Activated CD4-positive, alpha-beta memory T cell treated with anti-CD3 and anti-CD28 coated beads for 36 hours (primary cell): Measurements from ENCODE around the gene LRRFIP1. TPM values are rescaled to one million over a fixed set of nuclear protein-coding genes. Genes with fewer than 3 reads are reported as not detected.

Experiments used
- CTCF ChIA-PET: fragments of 350-600 bp; sonication (Branson Sonifier 250); formaldehyde crosslinking; loops from one replicate; lab custom pipeline; 2021; ENCODE audit warnings: antibody characterized with exemption, inconsistent platforms; lab: Charles Lee
- POLR2A ChIA-PET: fragments of 350-600 bp; sonication (Branson Sonifier 250); formaldehyde crosslinking; loops from one replicate; lab custom pipeline; 2021; ENCODE audit warnings: antibody characterized with exemption; lab: Charles Lee
- DNase-seq: peaks from one replicate; pipeline ENCODE4 v3.0.0-alpha.2; 2020
- H3K27ac Mint-ChIP-seq: one replicate; pipeline ENCODE4 v1.8.0; 2021; ENCODE audit warnings: mixed read lengths
- H3K27me3 Mint-ChIP-seq: one replicate; pipeline ENCODE4 v1.8.0; 2021; ENCODE audit warnings: mixed read lengths
- H3K36me3 Mint-ChIP-seq: one replicate; pipeline ENCODE4 v1.8.0; 2021; ENCODE audit warnings: mixed read lengths
- H3K4me1 Mint-ChIP-seq: one replicate; pipeline ENCODE4 v1.8.0; 2021; ENCODE audit warnings: low read depth, mixed read lengths
- H3K4me3 Mint-ChIP-seq: one replicate; pipeline ENCODE4 v1.8.0; 2021; ENCODE audit warnings: mild to moderate bottlenecking, mixed read lengths
- H3K9me3 Mint-ChIP-seq: one replicate; pipeline ENCODE4 v1.8.0; 2021; ENCODE audit warnings: mixed read lengths
- intact Hi-C: fragments of 100-400 bp; cut with micrococcal nuclease; formaldehyde crosslinking; loops from one replicate; pipeline ENCODE4 v1.15.1; 2023
- total RNA-seq, 2 experiments: library from RNA; stranded (reverse); gene quantifications; one replicate each; pipeline ENCODE4 v1.2.3, GENCODE V29; 2021

The LRRFIP1 gene
- total RNA-seq, 2 experiments from 2014 or later, result 238 to 240 TPM

DNA sequence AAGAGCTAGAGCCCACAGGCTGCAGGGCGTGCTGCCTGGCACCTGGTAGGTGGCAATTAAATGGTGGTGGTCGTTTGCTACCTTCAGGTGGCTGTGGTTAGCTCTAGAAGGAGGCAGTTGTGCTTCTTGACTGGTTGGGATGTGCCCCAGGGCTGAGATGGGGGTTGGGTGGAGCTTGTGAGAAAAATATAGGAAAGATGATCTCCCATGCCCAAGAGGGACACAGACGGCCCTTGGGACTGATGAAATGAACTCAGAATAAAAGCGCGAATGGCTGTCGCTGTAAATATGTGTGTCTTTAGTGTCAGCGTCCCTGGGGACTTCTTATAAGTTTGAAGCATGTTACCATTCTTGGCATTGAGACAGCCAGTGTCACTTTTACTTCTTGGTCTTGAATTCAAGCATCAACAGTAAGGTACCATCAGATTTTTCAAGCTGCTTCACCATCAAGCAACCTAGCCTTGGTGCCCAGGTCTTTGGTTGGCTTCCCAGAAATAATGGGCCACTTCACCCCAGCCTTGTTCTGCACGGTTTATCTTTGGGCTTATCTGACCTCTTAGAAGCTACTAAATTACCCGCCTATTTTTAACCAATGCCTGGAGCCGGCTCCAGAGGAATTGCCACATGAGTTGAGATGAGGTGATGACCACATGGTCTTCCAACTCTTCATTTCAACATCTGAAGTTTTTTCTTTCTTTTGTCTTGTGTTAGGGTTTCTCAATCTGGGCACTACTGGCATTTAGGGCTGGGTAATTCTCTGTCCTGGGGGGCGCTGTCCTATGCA is 11.9 kb downstream of the LRRFIP1 start:
- Mint-ChIP-seq H3K4me3 (no peak overlapping the region), H3K27me3 (no peaks in the 10 kb centered on the region), H3K4me1 (peaks cover 5% of the 10 kb centered on the region), H3K9me3 (peaks cover 7% of the 10 kb centered on the region), H3K36me3 (no peaks in the 10 kb centered on the region), H3K27ac (no peak overlapping the region)
- no peak for DNase-seq
- intact Hi-C loops, result no loop called here
- ChIA-PET CTCF (no interaction called here), POLR2A (no interaction called here)

GRCh38 chr2:237639836-237640220 is 12.4 kb downstream of the LRRFIP1 start:
- Mint-ChIP-seq H3K27ac (no peak overlapping the region), H3K4me1 (peaks cover 5% of the 10 kb centered on the region), H3K4me3 (no peak overlapping the region), H3K36me3 (no peaks in the 10 kb centered on the region), H3K27me3 (no peaks in the 10 kb centered on the region), H3K9me3 (peaks cover 2% of the 10 kb centered on the region)
- ChIA-PET POLR2A (no interaction called here), CTCF (no interaction called here)
- DNase-seq, result no peak
- intact Hi-C loops, result no loop called here

- Mint-ChIP-seq H3K4me3 (no peak overlapping the region), H3K27ac (no peak overlapping the region), H3K27me3 (no peaks in the 10 kb centered on the region), H3K4me1 (peaks cover 5% of the 10 kb centered on the region), H3K36me3 (no peaks in the 10 kb centered on the region), H3K9me3 (no peaks in the 10 kb centered on the region)
- ChIA-PET CTCF (no interaction called here), POLR2A (no interaction called here)
- intact Hi-C loops, result no loop called here
- DNase-seq, result no peak
Observed at GRCh38 chr2:237640493-237640998, 13.2 kb downstream of the LRRFIP1 start.

DNA sequence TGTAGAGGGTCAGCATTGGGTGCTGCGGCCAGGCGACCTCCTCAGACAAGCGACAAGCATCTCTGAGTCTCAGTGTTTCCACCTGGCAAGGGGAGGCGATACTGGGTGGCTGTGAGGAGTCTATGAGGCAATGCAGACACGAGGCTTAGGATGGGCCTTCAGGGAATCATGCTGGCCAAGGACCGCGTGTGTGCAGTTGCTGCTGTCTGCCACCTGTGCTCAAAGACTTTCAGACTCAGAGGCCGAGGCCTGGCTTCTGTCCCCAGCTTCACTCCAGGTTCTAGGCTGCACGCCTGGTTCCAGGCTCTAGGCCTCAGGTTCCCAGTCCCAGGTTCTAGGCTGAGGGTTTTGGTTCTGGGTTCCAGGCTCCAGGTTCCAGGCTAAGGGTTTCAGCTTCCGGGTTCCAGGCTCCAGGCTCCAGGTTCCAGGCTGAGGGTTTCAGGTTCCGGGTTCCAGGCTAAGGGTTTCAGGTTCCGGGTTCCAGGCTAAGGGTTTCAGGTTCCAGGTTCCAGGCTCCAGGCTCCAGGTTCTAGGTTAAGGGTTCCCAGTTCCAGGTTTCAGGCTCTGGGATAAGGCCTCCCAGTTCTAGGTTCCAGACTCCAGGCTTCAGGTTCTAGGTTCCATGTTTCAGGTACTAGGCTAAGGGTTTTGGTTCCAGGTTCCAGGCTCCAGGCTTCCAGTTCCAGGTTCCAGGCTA is 14.8 kb downstream of the LRRFIP1 start:
- Mint-ChIP-seq H3K4me3 (no peak overlapping the region), H3K27me3 (no peaks in the 10 kb centered on the region), H3K4me1 (no peaks in the 10 kb centered on the region), H3K27ac (no peak overlapping the region), H3K9me3 (no peaks in the 10 kb centered on the region), H3K36me3 (no peaks in the 10 kb centered on the region)
- intact Hi-C loops, result no loop called here
- no peak for DNase-seq
- POLR2A ChIA-PET, result no interaction called here
- CTCF ChIA-PET, result no interaction called here

DNA sequence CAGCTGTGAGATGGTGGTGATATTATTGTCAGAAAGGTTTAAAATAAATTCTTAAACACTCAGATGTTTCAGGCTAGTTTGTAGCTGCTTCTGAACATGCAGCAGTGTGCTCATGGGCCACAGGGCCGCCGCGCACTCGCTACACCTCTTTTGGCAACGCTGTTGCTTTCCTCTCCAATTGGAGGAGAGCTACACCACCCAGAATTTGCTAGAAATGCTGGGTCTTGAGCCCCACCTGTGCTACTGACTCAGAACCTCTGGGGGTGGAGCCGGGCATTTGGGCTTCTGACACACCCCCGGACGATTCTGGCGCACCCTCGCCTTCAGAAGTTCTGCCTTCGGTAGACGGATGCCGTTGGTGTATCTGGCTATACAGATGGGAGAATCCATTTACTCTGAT is 15.7 kb downstream of the LRRFIP1 start:
- CTCF ChIA-PET, result no interaction called here
- Mint-ChIP-seq H3K4me1 (no peaks in the 10 kb centered on the region), H3K9me3 (no peaks in the 10 kb centered on the region), H3K4me3 (no peak overlapping the region), H3K36me3 (no peaks in the 10 kb centered on the region), H3K27ac (no peak overlapping the region), H3K27me3 (no peaks in the 10 kb centered on the region)
- POLR2A ChIA-PET, result no interaction called here
- no peak for DNase-seq
- intact Hi-C loops, result no loop called here

GRCh38 chr2:237643582-237644380 is 16.4 kb downstream of the LRRFIP1 start:
- CTCF ChIA-PET, result no interaction called here
- H3K4me1 Mint-ChIP-seq, result no peaks in the 10 kb centered on the region
- H3K4me3 Mint-ChIP-seq, result no peak overlapping the region
- H3K27ac Mint-ChIP-seq, result no peak overlapping the region
- H3K9me3 Mint-ChIP-seq, result no peaks in the 10 kb centered on the region
- no peaks in the 10 kb centered on the region for H3K27me3 Mint-ChIP-seq
- no peaks in the 10 kb centered on the region for H3K36me3 Mint-ChIP-seq
- no peak for DNase-seq
- intact Hi-C loops, result no loop called here
- POLR2A ChIA-PET, result no interaction called here

DNA sequence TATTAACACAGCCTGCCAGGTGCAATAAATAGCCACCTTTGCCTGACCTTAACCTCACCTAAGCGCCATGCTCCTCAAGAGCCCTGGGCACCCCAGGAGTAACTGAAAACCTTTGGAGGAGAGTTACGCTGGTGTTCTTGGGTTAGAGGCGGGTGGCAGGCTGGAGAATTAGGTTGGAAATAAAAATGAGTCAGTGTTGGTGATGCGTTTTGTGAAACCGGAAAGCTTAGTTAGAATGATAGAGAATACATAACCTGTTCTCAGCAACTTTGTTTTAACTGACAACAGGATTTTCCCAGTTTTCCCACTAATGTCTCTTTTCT is 17.0 kb downstream of the LRRFIP1 start:
- DNase-seq, result no peak
- no peaks in the 10 kb centered on the region for H3K4me1 Mint-ChIP-seq
- H3K27ac Mint-ChIP-seq, result no peak overlapping the region
- no peaks in the 10 kb centered on the region for H3K27me3 Mint-ChIP-seq
- H3K4me3 Mint-ChIP-seq, result no peak overlapping the region
- CTCF ChIA-PET, result no interaction called here
- H3K9me3 Mint-ChIP-seq, result no peaks in the 10 kb centered on the region
- POLR2A ChIA-PET, result no interaction called here
- intact Hi-C loops, result no loop called here
- H3K36me3 Mint-ChIP-seq, result no peaks in the 10 kb centered on the region

GRCh38 chr2:237645261-237645660 is 17.9 kb downstream of the LRRFIP1 start:
- H3K36me3 Mint-ChIP-seq, result no peaks in the 10 kb centered on the region
- no peak for DNase-seq
- CTCF ChIA-PET, result no interaction called here
- H3K9me3 Mint-ChIP-seq, result no peaks in the 10 kb centered on the region
- no peaks in the 10 kb centered on the region for H3K4me1 Mint-ChIP-seq
- H3K27ac Mint-ChIP-seq, result no peak overlapping the region
- peaks cover 5% of the 10 kb centered on the region for H3K27me3 Mint-ChIP-seq
- H3K4me3 Mint-ChIP-seq, result no peak overlapping the region
- intact Hi-C loops, result no loop called here
- POLR2A ChIA-PET, result no interaction called here

DNA sequence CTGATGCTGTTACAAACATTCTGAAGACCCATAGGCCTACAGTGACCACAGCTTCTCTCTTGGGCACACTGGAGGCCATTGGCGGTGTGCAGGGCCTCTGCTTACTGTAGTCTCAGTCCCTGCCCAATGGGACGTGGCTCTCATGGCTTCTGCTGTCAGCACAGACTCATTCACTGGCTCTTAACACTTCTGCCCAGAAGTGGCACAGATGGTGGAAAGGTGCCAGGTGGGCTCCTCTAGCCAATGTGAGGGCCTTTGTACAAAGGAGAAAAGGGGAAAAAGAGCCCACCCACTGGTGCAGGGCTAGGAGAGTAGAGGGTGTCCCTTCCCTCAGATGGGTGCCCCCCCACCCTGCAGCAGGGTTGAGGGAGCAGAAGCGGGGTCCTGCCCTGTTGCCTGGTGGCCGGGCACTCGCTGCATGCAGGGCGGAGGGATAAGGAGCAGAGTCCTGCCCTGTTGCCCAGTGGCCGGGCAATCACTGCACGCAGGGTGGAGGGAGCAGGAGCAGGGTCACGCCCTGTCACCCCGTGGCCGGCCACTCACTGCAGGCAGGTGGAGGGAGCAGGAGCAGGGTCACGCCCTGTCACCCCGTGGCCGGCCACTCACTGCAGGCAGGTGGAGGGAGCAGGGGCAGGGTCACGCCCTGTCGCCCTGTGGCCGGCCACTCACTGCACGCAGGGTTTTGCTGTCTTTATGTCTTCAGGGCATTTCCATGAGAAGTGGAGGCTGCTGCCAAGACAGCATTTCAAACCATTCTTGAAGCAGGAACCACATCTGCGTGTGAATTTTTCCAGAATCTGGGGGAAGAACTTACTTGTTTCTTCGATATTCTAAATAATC is 20.0 kb downstream of the LRRFIP1 start:
- peaks cover 11% of the 10 kb centered on the region for H3K27me3 Mint-ChIP-seq
- CTCF ChIA-PET, result interaction anchor here (1.1 kb wide), 1 partner anchor 24 kb away, joined by 3 read pairs; no protein-coding TSS in a partner anchor

DNA sequence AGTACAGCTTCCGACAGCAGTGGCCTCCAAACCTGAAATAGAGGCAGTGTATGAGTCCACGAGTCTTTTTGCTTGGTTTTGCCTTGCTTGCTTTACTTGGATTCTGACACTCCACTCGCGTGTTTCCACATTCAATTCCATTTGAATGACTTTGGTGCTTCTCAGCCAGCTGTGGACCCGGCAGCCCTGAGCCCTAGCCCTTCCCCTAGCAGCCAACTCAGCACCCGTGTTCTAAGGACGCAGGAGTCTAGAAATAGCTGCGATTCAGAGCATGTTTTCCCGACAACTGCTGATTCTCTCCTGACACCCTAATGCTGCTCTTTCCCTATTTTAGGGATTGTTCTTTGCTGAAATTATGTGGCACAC is 20.6 kb downstream of the LRRFIP1 start:
- intact Hi-C loops, result no loop called here
- POLR2A ChIA-PET, result no interaction called here
- no peaks in the 10 kb centered on the region for H3K9me3 Mint-ChIP-seq
- no peaks in the 10 kb centered on the region for H3K4me1 Mint-ChIP-seq
- H3K36me3 Mint-ChIP-seq, result peaks cover 2% of the 10 kb centered on the region
- H3K27me3 Mint-ChIP-seq, result peaks cover 15% of the 10 kb centered on the region
- CTCF ChIA-PET, result interaction anchor here (1.1 kb wide), 1 partner anchor 24 kb away, joined by 3 read pairs; no protein-coding TSS in a partner anchor
- DNase-seq, result no peak
- H3K27ac Mint-ChIP-seq, result no peak overlapping the region
- no peak overlapping the region for H3K4me3 Mint-ChIP-seq

More for the DNA sequence above, 20.0 kb downstream of the LRRFIP1 start:
- Mint-ChIP-seq H3K36me3 (no peaks in the 10 kb centered on the region), H3K27ac (no peak overlapping the region), H3K9me3 (no peaks in the 10 kb centered on the region), H3K4me3 (no peak overlapping the region), H3K4me1 (no peaks in the 10 kb centered on the region)
- no peak for DNase-seq
- intact Hi-C loops, result no loop called here
- POLR2A ChIA-PET, result no interaction called here

GRCh38 chr2:237649541-237650454 is 22.4 kb downstream of the LRRFIP1 start:
- POLR2A ChIA-PET, result no interaction called here

More at GRCh38 chr2:237649541-237650454, 22.4 kb downstream of the LRRFIP1 start:
- Mint-ChIP-seq H3K4me1 (peaks cover 5% of the 10 kb centered on the region), H3K27me3 (peaks cover 18% of the 10 kb centered on the region), H3K4me3 (no peak overlapping the region), H3K36me3 (peaks cover 3% of the 10 kb centered on the region), H3K27ac (no peak overlapping the region), H3K9me3 (no peaks in the 10 kb centered on the region)
- DNase-seq, result no peak
- intact Hi-C loops, result no loop called here
- CTCF ChIA-PET, result interaction anchor here (0.5 kb wide), 1 partner anchor 82 kb away, joined by 4 read pairs; no protein-coding TSS in a partner anchor
